Activated T-cell treated with anti-CD3 and anti-CD28 coated beads for 24 hours (primary cell): ENCODE data around the gene RHEB.

Source experiments
- DNase-seq: peaks from one replicate; pipeline ENCODE4 v3.0.0-alpha.2; 2020; ENCODE audit warnings: low read depth

The RHEB gene

DNA sequence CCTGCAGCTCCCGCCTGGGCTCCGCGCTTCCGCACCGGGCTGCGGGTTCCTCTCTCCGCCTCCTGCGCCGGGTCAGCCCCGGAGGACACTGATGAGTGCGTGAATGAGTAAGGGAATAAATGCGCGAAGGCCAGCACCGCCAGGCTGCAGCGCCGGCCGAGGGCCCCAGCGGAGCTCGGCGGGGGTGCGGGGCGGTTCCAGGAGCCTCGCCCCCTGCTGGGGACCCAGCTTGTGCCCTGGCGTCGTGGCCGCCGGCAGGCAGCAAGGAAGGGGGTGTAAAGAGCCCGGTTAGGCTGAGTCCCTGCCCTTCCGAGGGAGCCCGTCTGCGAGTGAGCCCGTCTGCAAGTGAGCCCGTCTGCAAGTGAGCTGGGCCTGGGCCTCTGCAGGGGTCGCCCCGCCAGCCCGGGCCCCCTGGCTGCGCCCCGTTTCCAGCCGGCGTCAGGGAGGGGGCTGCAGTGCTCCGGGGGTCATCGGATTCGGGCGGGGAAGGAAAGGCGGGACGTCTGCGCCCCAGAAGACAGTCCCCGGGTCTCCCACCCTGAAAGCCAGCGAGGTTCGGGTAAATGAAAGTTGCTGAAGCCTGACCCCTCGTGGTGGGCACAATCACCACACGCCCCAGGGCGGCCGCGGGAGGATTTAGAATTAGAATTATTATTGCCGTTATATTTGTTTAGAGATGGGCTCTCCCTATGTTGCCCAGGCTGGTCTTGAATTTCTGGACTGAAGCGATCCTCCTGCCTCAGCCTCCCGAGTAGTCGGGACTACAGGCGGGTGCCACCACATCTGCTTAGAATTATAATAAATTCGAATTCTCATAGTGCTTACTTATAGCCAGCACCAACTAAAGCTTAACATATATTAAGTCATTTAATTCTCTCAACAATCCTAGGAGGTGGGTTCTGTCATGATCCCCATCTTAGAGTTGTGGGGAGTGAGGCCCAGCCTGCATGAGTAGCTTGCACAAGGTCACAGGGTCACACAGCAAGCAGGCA lies 71.1 kb downstream of the RHEB start:
- DNase-seq = peak; percentile 71

DNA sequence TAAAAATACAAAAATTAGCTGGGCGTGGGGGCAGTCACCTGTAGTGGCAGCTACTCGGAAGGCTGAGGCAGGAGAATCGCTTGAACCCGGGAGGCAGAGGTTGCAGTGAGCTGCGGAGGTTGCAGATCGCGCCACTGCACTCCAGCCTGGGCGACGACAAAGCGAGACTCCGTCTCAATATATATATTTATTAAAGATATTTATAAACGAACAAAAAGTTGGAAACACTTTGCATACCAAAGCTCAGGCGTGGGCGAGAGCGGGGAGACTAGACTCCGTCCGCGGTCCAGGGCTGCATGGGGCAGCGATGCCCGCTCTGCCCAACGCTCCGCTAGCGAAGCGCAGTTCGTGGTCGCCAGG lies 71.8 kb downstream of the RHEB start:
- DNase-seq = no peak

DNA sequence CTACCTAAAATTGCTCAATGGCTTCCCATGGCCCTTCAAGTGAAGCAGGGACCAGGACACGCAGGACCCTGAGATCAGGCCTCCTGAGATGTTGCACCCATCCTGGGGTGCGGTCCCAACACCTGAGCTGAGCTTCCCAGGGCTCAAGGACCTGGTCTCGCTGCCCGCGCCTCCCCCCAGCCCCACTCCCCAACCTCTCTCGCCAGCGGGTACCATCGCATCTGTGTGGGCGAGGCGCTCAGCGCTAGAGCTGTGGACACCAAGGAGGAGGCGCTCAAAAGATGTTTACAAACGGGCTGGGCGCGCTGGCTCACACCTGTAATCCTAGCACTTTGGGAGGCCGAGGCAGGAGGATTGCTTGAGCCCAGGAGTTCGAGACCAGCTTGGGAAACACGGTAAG lies 72.4 kb downstream of the RHEB start:
- DNase-seq = no peak

DNA sequence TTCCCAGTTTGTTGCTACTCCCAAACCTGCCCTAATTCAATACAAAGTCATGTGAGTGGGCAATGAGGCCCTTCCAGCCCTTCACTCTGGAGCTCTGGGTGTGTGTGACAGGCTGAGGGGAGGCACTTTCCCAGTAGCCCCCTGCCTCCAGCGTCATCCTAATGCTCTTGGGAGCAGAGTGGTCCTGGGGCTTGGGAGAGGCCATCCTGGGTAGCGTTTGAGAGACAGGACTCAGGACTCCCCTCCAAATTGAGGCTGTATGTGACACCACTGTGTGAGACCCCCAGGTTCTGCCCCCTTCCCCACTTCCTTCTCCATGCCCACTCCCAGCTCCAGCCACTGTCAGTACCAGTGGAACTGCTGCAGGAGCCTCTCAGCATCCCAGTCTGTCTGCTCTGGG lies 73.3 kb downstream of the RHEB start:
- no peak for DNase-seq

DNA sequence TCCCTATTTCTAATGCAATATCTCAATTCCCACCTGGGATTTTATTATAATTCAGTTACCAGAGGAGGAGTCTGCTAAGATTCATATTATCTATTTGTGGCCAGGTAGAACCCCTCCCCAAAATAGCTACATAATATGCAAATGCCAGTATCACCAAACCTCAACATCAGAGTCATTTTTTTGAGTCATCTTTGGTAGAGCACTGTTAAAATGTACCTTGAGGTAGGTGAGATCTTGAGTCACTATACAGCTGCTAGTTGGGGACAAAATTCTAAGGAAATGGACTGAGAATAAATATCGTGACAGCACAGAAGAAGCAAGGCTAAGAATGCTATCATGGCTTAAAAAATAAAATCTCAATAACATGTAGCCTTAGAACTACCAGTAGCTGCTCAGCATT lies 75.1 kb downstream of the RHEB start:
- no peak for DNase-seq

DNA sequence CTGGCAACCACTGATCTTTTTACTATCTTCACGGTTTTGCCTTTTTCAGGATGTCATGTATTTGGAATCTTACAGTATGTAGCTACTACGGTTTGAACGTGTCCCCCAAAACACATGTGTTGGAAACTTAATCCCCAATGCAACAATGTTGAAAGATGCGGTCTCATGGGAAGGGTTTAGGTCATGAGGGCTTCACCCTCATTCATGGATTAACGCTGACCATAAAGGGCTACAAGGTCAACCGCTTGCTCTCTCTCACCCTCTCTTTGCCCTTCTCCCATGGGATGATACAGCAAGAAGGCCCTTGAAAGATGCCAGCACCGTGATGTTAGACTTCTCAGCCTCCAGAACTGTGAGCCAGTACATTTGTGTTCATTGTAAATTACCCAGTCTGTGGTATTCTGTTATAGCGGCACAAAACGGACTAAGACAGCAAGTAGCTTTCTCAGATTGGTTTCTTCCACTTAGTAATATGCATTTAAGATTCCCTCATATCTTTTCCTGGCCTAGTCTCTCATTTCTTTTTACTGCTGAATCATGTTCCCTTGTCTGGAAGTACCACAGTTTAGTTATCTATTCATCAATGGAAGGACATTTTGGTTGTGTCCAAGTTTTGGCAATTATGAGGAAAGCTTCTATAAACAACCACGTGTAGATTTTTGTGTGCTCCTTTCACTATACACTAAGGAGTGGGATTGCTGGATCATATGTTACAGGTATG lies 76.8 kb downstream of the RHEB start:
- no peak for DNase-seq

DNA sequence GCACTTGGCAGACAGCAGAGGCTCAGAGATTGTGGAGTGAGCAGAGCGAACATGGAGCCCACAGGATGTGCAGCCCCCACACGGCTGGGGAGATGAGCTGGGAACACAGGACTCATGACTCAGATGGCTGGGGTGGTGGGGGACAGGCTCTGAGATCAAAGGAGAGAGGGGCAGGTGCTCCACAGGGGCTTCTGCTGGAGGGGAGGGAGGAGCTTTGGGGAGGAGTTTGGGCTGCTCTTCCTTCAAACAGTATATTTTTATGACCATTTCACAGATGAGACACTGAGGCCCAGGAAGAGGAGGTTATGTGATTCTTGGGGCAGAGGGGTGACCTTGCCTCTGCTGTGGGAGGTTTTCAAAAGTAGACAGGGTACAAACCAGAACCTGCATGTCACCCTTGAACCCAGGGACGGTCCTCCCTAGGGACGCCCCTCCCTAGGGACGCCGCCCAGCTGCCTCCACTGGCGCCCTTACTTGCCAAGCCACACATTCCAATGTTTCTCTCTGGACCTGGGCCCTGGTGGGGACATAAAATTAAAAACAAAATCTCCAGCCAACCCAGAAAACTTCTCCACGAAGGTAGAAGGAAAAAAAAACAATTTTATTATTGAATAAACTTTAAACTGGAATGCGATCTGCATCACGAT lies 78.8 kb downstream of the RHEB start:
- DNase-seq = no peak

DNA sequence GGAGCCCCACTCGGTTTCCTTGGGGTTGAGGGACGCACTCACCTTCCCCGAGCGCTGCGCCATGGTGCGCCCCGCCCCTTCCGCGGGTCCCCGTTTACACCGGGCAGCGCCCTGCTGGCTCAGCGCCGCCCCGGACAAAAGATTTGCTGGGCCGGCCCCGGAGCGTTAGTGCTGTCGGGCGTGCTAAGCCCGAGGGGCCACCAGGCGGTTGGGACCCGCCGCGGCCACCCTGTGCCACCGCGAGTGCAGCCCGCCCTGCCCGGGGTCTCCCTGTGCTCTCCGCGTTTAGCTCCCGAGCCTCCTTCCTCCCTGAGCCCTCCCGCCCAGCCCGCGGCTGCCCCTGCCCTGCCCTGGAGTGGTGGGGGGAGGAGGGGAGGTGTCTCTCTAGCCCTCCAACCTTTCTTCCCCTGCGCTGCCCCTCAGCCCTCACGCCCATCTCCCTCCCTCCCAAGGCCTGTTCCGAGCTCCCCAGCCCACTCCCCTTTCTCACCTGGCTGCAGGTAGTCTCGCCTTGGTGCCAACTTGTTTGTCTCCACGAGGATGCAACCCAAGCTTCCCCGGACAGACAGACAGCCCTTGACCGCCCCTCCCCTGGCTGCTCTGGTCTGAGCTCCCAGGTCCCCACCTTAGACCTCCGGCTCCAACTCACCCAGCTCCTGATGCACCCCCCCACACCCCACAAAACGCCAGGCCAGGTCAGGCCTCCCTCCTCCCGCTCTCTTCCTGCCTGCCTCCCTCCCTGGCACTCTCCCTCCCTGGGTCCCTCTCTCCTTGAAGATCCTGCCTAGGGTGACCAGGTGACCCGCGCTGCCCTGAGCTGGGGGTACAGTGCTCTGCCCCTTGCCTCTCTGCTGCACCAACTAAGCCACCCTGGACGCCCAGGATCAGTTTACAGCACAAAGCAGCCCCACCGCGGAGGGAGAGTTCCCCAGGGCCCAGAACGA lies 79.6 kb downstream of the RHEB start, which contains the start of gene CRYGN:
CRYGN (minus strand) TSS at position 287 of the 944 bp plus-strand sequence; CDS start at position 63, 224 bp downstream.
- DNase-seq = no peak

DNA sequence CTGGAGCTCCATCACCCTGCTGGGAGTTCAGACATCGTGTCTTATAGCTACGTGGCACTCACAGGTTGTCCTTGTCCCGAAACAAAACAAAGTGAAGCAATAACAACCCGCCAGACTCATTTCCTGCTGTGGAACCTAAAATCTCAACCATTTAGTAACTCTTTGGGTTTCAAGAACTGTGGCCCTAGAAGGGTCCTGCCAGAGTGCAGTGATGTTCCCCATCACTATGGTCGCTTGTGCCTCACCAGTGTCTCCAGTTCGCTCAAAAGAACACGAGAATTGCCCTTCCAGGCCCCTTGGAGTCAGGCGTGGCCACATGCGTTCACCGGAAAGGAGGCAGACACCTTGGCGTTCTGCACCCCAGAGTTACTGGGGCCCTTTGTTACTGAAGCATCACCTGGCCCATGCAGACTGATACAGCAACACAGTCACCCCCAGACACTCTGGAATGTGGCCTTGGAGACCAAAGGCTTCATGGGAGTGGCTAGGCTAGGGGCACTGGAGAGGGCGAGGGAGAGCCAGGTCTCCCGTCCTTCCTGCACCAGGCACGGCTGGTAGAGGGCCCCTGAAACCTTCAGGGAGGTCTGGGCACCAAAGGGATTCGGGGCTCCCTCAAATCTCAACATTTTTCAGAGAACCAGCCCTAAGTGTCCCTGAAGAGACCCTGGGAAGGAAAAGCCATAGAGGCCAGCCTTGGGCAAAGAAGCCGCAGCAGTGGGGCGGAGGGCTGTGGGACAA lies 80.7 kb downstream of the RHEB start:
- no peak for DNase-seq

DNA sequence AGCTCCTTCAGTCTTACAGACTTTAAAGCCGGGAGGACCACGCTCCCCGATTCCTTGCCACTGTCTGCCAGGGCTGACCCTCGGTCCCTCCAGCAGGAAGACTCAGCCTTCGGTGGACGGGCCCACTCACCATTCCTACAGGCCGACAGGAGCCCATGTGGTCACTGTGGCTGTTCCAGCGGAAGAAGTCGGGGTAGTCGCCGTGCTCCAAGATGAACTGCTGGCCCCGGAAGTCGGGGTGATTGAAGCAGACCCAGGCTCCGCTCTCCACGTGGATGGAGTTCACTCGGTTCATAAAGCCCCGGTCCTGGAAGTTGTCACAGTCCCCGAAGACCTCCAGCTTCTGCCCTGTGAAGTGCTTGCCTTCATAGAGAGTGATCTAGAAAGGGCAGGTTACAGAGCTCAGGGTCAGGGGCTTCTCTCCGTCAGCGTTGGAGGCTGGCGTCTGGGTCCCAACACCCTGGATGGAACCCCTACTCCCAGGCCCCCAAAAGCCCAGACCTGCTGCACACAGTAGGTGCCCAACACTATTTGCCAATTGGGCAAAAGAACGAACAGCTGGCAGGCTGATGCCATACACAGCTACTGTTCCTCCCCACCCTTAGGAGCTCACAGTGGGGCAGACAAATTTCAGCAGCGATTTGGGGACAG lies 81.7 kb downstream of the RHEB start:
- DNase-seq = no peak

DNA sequence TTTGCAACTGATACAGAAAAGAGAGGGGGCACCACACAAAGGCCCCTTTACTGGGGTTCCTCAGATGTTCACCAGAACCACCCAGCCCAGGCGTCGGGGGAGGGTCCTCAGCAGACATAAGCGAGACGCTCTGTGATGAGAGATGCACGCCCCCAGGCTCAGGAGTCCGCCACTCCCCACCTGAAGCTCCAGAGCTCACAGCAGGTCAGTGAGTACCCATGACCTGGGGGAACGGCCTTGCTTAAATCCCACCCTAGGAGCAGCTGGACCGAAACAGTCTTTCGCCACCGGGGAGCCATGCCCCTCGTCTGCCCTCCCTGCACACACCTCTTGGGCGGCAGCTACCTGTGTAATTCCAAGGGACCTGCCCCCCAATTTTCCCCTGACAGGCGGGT lies 82.5 kb downstream of the RHEB start:
- DNase-seq = no peak

DNA sequence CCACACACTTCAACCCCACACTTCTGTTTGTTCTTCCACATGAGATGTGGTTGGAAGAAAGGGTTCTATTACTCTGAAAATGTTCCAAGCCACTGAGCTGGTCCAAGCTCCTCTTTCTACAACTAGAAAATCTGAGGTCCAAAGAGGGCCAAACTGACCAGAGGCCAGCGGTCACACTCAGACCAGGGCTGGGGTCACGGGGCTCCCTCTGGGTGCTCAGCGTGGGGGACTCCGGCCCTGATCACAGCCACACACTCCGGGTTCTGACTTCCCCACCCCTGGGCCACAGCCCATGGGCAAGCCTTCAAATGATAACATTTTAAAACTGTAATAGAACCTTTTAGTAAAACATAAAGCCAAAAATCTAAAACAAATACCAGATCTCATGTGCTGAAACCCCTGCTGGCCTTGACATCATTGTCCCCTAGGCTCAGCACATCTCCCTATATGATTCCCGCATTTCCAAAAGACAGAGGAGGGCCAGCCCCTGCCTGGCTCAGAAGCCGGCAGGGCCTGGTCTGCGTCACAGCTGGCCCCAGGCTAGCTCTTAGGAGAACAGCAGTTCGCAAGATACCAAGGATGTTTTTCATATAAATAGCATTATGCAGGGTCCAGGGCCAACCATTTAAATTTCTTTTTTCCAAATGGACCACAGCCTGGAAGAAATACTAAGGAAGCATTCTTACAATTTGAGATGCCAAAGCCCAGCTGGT lies 83.1 kb downstream of the RHEB start:
- DNase-seq = no peak

DNA sequence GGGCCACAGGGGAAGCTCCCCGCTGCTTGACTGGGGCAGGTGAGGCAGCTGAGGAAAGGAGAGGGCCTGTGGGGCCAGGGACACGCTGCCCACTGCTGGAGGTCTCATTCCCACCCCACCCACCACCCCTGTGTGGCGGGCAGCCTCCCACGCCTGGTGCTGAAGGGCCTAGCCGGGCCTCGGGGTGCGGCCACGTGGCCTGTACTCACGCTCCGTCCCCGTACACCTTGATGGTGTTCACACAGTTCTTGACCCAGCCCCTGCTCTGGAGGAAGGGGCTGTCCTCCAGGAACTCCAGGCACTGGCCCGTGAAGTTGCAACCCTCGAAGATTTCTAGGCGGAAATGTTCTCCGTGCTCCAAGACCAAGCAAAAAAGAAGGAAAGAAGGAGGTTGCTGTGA lies 83.7 kb downstream of the RHEB start:
- no peak for DNase-seq

DNA sequence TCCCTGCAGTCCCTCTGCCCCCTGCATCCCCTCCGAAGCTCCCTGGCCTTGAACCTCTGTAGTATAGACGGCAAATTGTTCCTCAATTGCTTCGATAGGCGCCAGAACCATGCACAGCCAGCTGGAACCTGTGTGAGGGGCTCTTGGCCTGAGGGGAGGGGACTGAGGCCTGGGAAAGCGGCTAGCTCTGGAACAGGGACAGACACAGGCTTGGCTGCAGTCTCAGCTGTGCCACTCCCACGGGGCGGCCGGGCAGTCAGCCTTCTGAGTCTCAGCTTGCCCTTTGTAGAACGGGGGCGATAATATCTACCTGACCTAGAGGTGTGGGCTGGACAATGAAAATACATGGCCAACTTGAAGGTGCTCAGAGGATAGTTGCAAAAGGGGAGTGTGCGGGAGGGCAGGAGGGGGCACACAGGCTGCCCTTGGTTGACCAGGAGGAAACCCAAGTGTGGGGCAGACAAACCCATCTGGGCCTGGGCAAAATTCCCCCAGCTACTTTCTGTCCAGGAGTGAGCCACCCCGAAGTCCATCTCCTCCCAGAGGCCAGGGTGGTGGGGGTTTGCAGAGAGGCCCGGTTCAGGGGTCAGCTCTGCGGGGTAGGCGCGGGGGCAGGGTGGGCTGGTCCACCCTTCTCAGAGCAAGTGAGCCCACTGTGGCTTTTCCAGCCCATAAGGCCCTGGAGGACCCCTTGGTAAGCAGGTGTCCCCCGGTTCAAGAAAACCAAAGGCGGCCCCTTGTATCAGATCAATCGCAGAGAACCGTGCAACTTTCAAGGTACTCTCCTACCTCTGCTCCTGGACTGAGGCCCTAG lies 84.4 kb downstream of the RHEB start:
- no peak for DNase-seq

DNA sequence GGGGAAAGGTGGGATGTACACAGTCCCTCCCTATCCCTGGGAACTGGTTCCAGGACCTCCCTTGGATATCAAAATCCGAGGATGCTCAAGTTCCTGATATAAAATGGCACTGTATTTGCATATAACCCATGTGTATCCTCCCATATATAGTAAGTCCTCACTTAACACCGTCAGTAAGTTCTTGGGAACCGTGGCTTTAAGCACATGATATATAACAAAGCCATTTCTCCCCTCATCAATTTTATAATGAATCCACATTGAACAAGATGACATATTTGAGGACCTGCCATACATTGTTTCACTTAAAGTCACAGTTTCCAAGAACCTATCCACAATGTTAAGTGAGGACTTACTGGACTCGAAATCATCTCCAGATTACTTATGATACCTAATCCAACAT lies 85.1 kb downstream of the RHEB start:
- DNase-seq = no peak

DNA sequence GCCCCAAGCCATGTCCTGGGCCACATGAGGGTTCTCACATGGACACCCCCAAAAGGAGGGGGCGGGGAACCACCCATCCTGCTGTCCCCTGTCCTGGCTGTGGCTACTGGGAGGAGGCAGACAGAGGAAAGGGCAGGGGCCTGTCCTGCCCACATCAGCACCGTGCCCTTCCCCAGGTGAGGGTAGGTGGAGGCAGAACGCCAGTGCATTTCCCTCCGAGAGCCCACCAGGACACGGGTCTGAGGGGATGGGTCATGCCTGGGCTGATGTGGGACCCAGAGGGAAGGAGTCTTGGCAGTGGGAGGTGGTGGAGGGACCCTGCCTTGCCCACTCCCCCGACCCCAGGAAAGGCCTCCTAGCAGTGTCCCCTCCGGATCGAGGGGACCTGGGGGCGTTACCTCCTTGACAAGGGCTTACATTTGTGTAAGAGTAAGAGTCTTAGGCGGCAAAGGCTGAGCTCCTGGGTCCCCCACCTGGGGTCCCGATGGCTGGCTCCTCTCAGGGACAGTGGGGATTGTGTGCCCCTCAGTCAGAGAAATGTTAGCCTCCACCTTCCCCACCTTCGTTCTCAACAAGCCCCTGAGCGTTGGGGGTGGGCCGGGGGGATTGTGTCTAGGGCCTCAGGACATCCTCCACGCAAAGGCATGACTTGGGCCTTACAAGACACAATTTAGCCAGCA lies 85.8 kb downstream of the RHEB start:
- DNase-seq = no peak

DNA sequence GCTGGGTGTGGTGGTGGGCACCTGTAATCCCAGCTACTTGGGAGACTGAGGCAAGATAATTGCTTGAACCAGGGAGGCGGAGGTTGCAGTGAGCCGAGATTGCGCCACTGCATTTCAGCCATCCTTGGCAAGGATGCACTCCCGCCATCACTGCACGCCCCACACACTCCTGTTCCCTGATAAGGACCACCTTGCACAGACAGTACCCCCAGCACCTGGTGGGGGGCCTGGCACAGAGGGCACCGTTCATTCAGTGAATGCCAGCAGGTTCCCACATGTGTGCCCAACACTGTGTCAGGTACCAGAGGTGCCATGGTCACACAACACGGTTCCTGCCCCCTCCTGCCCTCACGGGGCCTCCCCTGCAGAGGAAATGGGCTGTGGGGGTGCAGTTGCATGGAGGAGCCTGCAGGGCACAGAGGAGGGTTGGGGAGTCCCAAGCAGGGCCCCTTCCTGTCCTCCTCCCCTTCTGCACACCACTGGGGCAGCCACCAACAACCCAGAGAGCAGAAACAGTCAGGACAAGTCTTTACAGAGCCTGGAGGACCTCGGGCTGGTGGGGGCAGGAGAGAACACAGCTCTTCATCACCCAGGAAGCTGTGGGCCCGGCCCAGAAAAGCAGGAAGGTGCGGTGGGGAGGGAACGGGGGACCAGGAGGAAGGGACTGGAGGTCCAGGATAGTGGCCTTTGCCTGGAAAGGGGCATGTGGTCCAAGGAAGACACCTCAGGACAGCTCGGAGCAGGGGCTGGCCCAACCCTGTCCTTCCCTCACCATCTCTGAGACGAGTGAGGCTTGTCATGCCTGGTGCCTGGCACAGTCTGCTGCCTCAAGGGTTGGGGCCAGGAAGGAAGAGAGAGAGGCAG lies 86.8 kb downstream of the RHEB start:
- DNase-seq = peak; percentile 40
